ENCODE measurements around the gene CLK2. TPM values are rescaled to one million over a fixed set of nuclear protein-coding genes. Genes with fewer than 3 reads are reported as not detected.

CLK2 gene
- polyA plus RNA-seq, 1 donor (not counting 4 experiments of a cell fraction or from before 2014, with no cell fraction given) = 45.3 TPM

DNA sequence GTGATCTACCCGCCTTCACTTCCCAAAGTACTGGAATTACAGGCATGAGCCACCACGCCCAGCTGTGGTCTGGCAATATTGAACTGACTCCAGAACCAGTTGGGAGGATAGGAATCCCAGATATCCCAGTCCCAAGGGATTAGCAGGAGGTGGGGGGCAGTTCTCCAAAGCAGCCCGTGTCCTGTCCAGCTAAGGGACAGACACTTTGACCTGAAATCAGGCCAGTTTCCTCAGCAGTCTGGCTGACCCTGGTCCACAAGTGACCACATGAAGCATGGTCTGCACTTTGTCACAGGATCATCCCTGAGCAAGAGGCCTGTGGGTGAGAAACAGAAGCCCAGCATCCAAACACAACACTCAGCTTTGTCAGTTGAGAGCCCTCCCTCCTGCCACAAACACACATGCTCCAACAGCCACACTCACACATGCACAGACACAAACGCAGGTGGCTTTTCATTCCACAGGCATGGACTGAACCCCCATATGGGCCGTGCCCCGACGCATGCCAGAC, 32.6 kb upstream of the CLK2 start:
- no peak for FAIRE-seq
- H3K9me3 ChIP-seq (ENCODE audit: control insufficient read depth, low read depth, low read length) = no peaks in the 10 kb centered on the region
- H3K4me2 ChIP-seq (ENCODE audit: control insufficient read depth, extremely low read depth, insufficient read depth, low read depth, low read length) = no peak overlapping the region
- H3K9ac ChIP-seq (ENCODE audit: control insufficient read depth, extremely low read depth, insufficient read depth, low read length) = no peak overlapping the region
- H3K79me2 ChIP-seq (ENCODE audit: control insufficient read depth, insufficient read depth, low read length) = peaks cover 24% of the 10 kb centered on the region
- peak overlapping the region; percentile 80 for H2AFZ ChIP-seq (ENCODE audit: control insufficient read depth, low read length)
- H4K20me1 ChIP-seq (ENCODE audit: control insufficient read depth, extremely low read depth, insufficient read depth, low read length) = no peaks in the 10 kb centered on the region
- peaks cover 0 to 2% of the 10 kb centered on the region in 2 experiments for H3K36me3 ChIP-seq (ENCODE audit: control insufficient read depth in 2 of 2, extremely low read depth in 1 of 2, insufficient read depth in 2 of 2, low read length in 2 of 2)
- no peaks in the 10 kb centered on the region for H3K27me3 ChIP-seq (ENCODE audit: control insufficient read depth, extremely low read depth, insufficient read depth, low read length)
- TF ChIP-seq, protein P1, sequence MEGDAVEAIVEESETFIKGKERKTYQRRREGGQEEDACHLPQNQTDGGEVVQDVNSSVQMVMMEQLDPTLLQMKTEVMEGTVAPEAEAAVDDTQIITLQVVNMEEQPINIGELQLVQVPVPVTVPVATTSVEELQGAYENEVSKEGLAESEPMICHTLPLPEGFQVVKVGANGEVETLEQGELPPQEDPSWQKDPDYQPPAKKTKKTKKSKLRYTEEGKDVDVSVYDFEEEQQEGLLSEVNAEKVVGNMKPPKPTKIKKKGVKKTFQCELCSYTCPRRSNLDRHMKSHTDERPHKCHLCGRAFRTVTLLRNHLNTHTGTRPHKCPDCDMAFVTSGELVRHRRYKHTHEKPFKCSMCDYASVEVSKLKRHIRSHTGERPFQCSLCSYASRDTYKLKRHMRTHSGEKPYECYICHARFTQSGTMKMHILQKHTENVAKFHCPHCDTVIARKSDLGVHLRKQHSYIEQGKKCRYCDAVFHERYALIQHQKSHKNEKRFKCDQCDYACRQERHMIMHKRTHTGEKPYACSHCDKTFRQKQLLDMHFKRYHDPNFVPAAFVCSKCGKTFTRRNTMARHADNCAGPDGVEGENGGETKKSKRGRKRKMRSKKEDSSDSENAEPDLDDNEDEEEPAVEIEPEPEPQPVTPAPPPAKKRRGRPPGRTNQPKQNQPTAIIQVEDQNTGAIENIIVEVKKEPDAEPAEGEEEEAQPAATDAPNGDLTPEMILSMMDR (optimal IDR thresholded peaks at IDR 0.05 in 1 of 3, IDR thresholded peaks at IDR 0.05 in 1 of 3, conservative IDR thresholded peaks at IDR 0.05 in 1 of 3; ENCODE audit: extremely low read depth in 1 of 3, insufficient read depth in 2 of 3, low read length in 3 of 3) = no peak
- no peak for TF ChIP-seq EZH2 (IDR thresholded peaks at IDR 0.05; ENCODE audit: low read length)
- H3K9me1 ChIP-seq (ENCODE audit: control insufficient read depth, extremely low read depth, insufficient read depth, low read length) = no peaks in the 10 kb centered on the region
- no peak overlapping the region for H3K4me3 ChIP-seq (ENCODE audit: control insufficient read depth in 2 of 3, extremely low read depth in 1 of 3, insufficient read depth in 2 of 3, low read depth in 1 of 3, low read length in 3 of 3)
- H3K27ac ChIP-seq (ENCODE audit: control insufficient read depth, insufficient read depth, low read length) = no peak overlapping the region
- H3K4me1 ChIP-seq (ENCODE audit: control insufficient read depth, extremely low read depth, insufficient read depth, low read length) = peaks cover 23% of the 10 kb centered on the region
- DNase-seq (ENCODE audit: low read depth, low spot score) = no peak
- dilution Hi-C loops (cut with MboI; ENCODE audit: extremely low pct_ligation_motif_present, low sequenced_read_pairs) = no loop called here

DNA sequence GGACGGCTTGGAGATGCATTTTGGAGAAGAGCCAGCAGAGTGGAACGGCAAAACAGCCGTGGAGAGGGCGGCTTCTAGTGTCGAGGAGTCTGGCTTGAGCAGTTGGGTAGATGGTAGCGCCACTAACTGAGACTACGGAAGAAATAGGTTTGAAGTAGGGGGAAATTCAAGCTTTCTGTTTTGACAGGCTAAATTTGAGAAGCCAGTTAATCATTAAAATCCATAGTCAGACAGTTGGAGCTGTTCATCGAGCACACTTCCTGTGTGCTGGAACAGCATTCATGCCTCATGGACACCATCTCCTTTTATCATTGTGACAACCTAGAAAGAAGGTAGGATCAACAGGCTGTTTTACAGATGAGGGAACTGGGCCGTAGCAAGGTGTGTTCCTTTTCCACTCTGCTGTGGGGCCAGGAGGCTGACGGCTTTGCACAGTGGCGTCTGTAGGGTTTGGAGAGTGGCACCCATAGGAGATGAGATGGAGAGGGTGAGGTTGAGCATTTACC, 31.3 kb upstream of the CLK2 start:
- Histone ChIP-seq H3K79me2 (ENCODE audit: control insufficient read depth, insufficient read depth, low read length) (peaks cover 11% of the 10 kb centered on the region), H3K4me1 (ENCODE audit: control insufficient read depth, extremely low read depth, insufficient read depth, low read length) (peaks cover 11% of the 10 kb centered on the region), H4K20me1 (ENCODE audit: control insufficient read depth, extremely low read depth, insufficient read depth, low read length) (no peaks in the 10 kb centered on the region), H3K27ac (ENCODE audit: control insufficient read depth, insufficient read depth, low read length) (no peak overlapping the region), H3K9me1 (ENCODE audit: control insufficient read depth, extremely low read depth, insufficient read depth, low read length) (no peaks in the 10 kb centered on the region), H3K4me2 (ENCODE audit: control insufficient read depth, extremely low read depth, insufficient read depth, low read depth, low read length) (no peak overlapping the region), H3K9me3 (ENCODE audit: control insufficient read depth, low read depth, low read length) (no peaks in the 10 kb centered on the region), H3K4me3 (ENCODE audit: control insufficient read depth in 2 of 3, extremely low read depth in 1 of 3, insufficient read depth in 2 of 3, low read depth in 1 of 3, low read length in 3 of 3) (no peak overlapping the region), H2AFZ (ENCODE audit: control insufficient read depth, low read length) (no peak overlapping the region), H3K9ac (ENCODE audit: control insufficient read depth, extremely low read depth, insufficient read depth, low read length) (no peak overlapping the region), H3K27me3 (ENCODE audit: control insufficient read depth, extremely low read depth, insufficient read depth, low read length) (no peaks in the 10 kb centered on the region), H3K36me3 (ENCODE audit: control insufficient read depth in 2 of 2, extremely low read depth in 1 of 2, insufficient read depth in 2 of 2, low read length in 2 of 2) (no peaks in the 10 kb centered on the region)
- FAIRE-seq (no peak), DNase-seq (ENCODE audit: low read depth, low spot score) (no peak)
- no peak for TF ChIP-seq EZH2 (IDR thresholded peaks at IDR 0.05; ENCODE audit: low read length)
- TF ChIP-seq, protein P1 (optimal IDR thresholded peaks at IDR 0.05 in 1 of 3, IDR thresholded peaks at IDR 0.05 in 1 of 3, conservative IDR thresholded peaks at IDR 0.05 in 1 of 3; ENCODE audit: extremely low read depth in 1 of 3, insufficient read depth in 2 of 3, low read length in 3 of 3) = no peak
- dilution Hi-C loops (cut with MboI; ENCODE audit: extremely low pct_ligation_motif_present, low sequenced_read_pairs) = no loop called here
